ENCODE results near the gene PRCD. TPM values are rescaled to one million over a fixed set of nuclear protein-coding genes. Genes with fewer than 3 reads are reported as not detected.
A peak's percentile ranks its signal among the peaks of the same experiment; 100 is the strongest.

The PRCD gene
- total and polyA plus RNA-seq, 2 donors (not counting 1 experiment from before 2014, with no cell fraction given), result 18.0 to 30.6 TPM

- ChIA-PET POLR2A (interaction anchor here (22.8 kb wide), 1 partner anchor 15 kb away, joined by 478 read pairs; no protein-coding TSS in a partner anchor), CTCF (interaction anchor here (1.5 to 20.8 kb wide), 6 partner anchors 10 to 89 kb away, joined by 4 to 442 read pairs (median 18); partner anchors contain the start of gene AANAT)
- H3K4me3 ChIP-seq (ENCODE audit: control extremely low read depth in 1 of 5, extremely low read depth in 1 of 5, insufficient read depth in 1 of 5, low read depth in 2 of 5, low read length in 4 of 5), result peak overlapping the region in 4 of 5 experiments; percentile 79 to 97 (median 96)
- peaks cover 0 to 45% of the 10 kb centered on the region in 2 experiments for H3K36me3 ChIP-seq (replicated peaks in 1 of 2; ENCODE audit: control extremely low read depth in 1 of 2, control insufficient read depth in 1 of 2, extremely low read depth in 1 of 2, insufficient read depth in 2 of 2, low read length in 1 of 2)
- peak overlapping the region; percentile 86 for H3K9ac ChIP-seq (ENCODE audit: low read length)
- H3K4me3 Mint-ChIP-seq, result peak overlapping the region; percentile 97
- H2AFZ ChIP-seq (ENCODE audit: insufficient read depth, low read depth, low read length, poor library complexity, severe bottlenecking), result no peak overlapping the region
- WGBS (ENCODE audit: insufficient coverage), result 92% methylated on average over 2 of the region's 2 CpGs
- peaks cover 53% of the 10 kb centered on the region for H4K20me1 ChIP-seq (ENCODE audit: control insufficient read depth, insufficient read depth, low read length, poor library complexity, severe bottlenecking)
- H3K79me2 ChIP-seq (ENCODE audit: control insufficient read depth, insufficient read depth, low read length), result peaks cover 93% of the 10 kb centered on the region
- no peak for DNase-seq
- no peak for ATAC-seq (ENCODE audit: low read depth)
- no peaks in the 10 kb centered on the region for H3K27me3 ChIP-seq (replicated peaks in 1 of 4; ENCODE audit: control extremely low read depth in 1 of 4, control insufficient read depth in 3 of 4, insufficient read depth in 4 of 4, low read length in 3 of 4)
- no peaks in the 10 kb centered on the region for H3K9me3 Mint-ChIP-seq (ENCODE audit: insufficient read depth)
- intact Hi-C loops (cut with micrococcal nuclease), result loop anchor here (10.0 kb wide), 1 partner anchor 223 kb away; no protein-coding TSS in a partner anchor
- H3K9me3 ChIP-seq (ENCODE audit: control extremely low read depth in 1 of 3, control insufficient read depth in 2 of 3, insufficient read depth in 1 of 3, low read length in 2 of 3), result no peaks in the 10 kb centered on the region
- no peaks in the 10 kb centered on the region for H3K27me3 Mint-ChIP-seq
- H3K4me2 ChIP-seq (replicated peaks; ENCODE audit: low read depth, low read length, poor library complexity, severe bottlenecking), result peak overlapping the region; percentile 82
- H3K4me1 ChIP-seq (ENCODE audit: control insufficient read depth in 2 of 2, insufficient read depth in 2 of 2, low read length in 2 of 2), result peaks cover 65 to 86% of the 10 kb centered on the region in 2 donors
- peak overlapping the region; percentile 78 to 94 for H3K27ac ChIP-seq (ENCODE audit: low read length in 2 of 2)
- H3K27ac Mint-ChIP-seq, result peak overlapping the region; percentile 88
- TF ChIP-seq CTCF (IDR thresholded peaks at IDR 0.05) (no peak), EZH2 (IDR thresholded peaks at IDR 0.05; ENCODE audit: borderline replicate concordance, insufficient read depth, low read depth, low read length, poor library complexity, severe bottlenecking) (no peak)
- peaks cover 83% of the 10 kb centered on the region for H3K4me1 Mint-ChIP-seq
Observed at GRCh38 chr17:76497699-76497978, 42.2 kb upstream of the PRCD start.
